Naive thymus-derived CD4-positive, alpha-beta T cell (primary cell): ENCODE data around the gene NR0B2. TPM values are rescaled to one million over a fixed set of nuclear protein-coding genes. Genes with fewer than 3 reads are reported as not detected.

Source experiments
- ATAC-seq: fragments of 150-1000 bp; cut with Tn5 transposase; 2 replicates; pipeline ENCODE4 v1.10.0; 2021; ENCODE audit warnings: mild to moderate bottlenecking, moderate library complexity
- CTCF ChIA-PET: fragments of 350-600 bp; sonication (Branson Sonifier 250); formaldehyde crosslinking; loops from one replicate; lab custom pipeline; 2021; ENCODE audit warnings: antibody characterized with exemption; lab: Charles Lee
- POLR2A ChIA-PET: fragments of 350-600 bp; sonication (Branson Sonifier 250); formaldehyde crosslinking; loops from one replicate; lab custom pipeline; 2021; ENCODE audit warnings: antibody characterized with exemption, inconsistent platforms; lab: Charles Lee
- DNase-seq, 9 donors: peaks; one replicate each; pipeline versions ENCODE4 v3.0.0 to v3.0.0-alpha.2; 2020 to 2022; ENCODE audit warnings: mixed read lengths in 1 of 9
- H3K27ac ChIP-seq: one replicate; pipeline ENCODE4 v1.7.0; 2013; ENCODE audit warnings: mild to moderate bottlenecking, low read depth, low read length, moderate library complexity
- H3K27me3 ChIP-seq, 2 donors: one replicate each; pipeline ENCODE4 v1.7.0; 2013; ENCODE audit warnings: low read length in 2 of 2, mild to moderate bottlenecking in 2 of 2, moderate library complexity in 2 of 2; ENCODE audit not compliant: control insufficient read depth in 2 of 2, insufficient read depth in 2 of 2
- H3K36me3 ChIP-seq, 3 experiments: 1 replicate in 2 of 3; 2 replicates in 1 of 3; pipeline ENCODE4 v1.7.0; 2013; ENCODE audit warnings: low read length in 3 of 3, mild to moderate bottlenecking in 3 of 3, moderate library complexity in 1 of 3; ENCODE audit not compliant: insufficient read depth in 3 of 3, control insufficient read depth in 2 of 3
- H3K4me1 ChIP-seq, 2 donors: one replicate each; pipeline ENCODE4 v1.7.0; 2013; ENCODE audit warnings: low read length in 2 of 2, mild to moderate bottlenecking in 2 of 2, moderate library complexity in 1 of 2; ENCODE audit not compliant: control insufficient read depth in 2 of 2, insufficient read depth in 2 of 2
- H3K4me3 ChIP-seq: 2 replicates; pipeline ENCODE4 v1.7.0; 2013; ENCODE audit warnings: mild to moderate bottlenecking, low read length
- H3K9me3 ChIP-seq, 3 experiments: 1 replicate in 2 of 3; 2 replicates in 1 of 3; pipeline ENCODE4 v1.7.0; 2013; ENCODE audit warnings: low read length in 3 of 3; ENCODE audit not compliant: control insufficient read depth in 2 of 3
- H3K27ac Mint-ChIP-seq, 9 donors: one replicate each; pipeline ENCODE4 v1.8.0; 2020 to 2022; ENCODE audit warnings: mixed read lengths in 9 of 9, mild to moderate bottlenecking in 8 of 9, moderate library complexity in 5 of 9, inconsistent platforms in 2 of 9
- H3K27me3 Mint-ChIP-seq, 5 donors: one replicate each; pipeline ENCODE4 v1.8.0; 2021 to 2022; ENCODE audit warnings: mixed read lengths in 5 of 5, mild to moderate bottlenecking in 1 of 5
- H3K36me3 Mint-ChIP-seq, 5 donors: one replicate each; pipeline ENCODE4 v1.8.0; 2020 to 2022; ENCODE audit warnings: mixed read lengths in 5 of 5, mild to moderate bottlenecking in 3 of 5, inconsistent platforms in 1 of 5
- H3K4me1 Mint-ChIP-seq, 7 donors: one replicate each; pipeline ENCODE4 v1.8.0; 2020 to 2022; ENCODE audit warnings: mixed read lengths in 7 of 7, mild to moderate bottlenecking in 3 of 7, inconsistent platforms in 1 of 7
- H3K4me3 Mint-ChIP-seq, 10 donors: one replicate each; pipeline ENCODE4 v1.8.0; 2020 to 2022; ENCODE audit warnings: mild to moderate bottlenecking in 10 of 10, mixed read lengths in 10 of 10, moderate library complexity in 6 of 10, inconsistent platforms in 2 of 10
- H3K9me3 Mint-ChIP-seq, 11 donors: one replicate each; pipeline ENCODE4 v1.8.0; 2020 to 2022; ENCODE audit warnings: mixed read lengths in 11 of 11, mild to moderate bottlenecking in 4 of 11, inconsistent platforms in 1 of 11, moderate library complexity in 1 of 11
- intact Hi-C, 2 donors: fragments of 100-400 bp; cut with micrococcal nuclease; formaldehyde crosslinking; loops; one replicate each; pipeline ENCODE4 v1.15.1; 2023
- polyA plus RNA-seq, 2 donors: library from polyadenylated mRNA; unstranded; fragments of 300-500 nt; fragmentation: Illumina TruSeq; gene quantifications; one replicate each; pipeline ENCODE4 v1.2.3, GENCODE V29; 2021
- total RNA-seq, 6 experiments: library from RNA in 5 of 6; stranded (reverse) in 5 of 6; gene quantifications; 1 replicate in 5 of 6; 2 replicates in 1 of 6; pipeline ENCODE4 v1.2.3 and lab custom pipeline; 2021 to 2026

The NR0B2 gene
- total and polyA plus RNA-seq, 7 experiments from 2014 or later = not detected

DNA sequence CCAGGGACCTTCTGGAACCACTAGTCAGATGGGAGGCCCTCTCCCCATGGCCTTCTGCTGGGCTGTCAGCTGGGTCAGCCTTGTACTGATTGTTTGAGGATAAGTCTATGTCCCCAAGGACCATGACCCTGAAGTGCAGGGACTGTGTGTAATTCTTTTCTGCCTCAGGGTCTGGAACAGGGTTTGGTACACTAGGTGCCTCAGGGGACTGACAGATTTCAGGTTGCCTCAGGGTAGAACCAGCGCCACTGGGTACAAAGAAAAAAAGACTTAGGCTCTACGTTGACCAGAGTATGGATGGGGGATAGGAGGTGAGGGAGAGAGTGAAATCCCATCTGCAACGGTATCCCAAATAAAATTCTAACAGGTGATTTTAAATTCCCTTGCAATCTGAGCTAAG, 43.5 kb upstream of the NR0B2 start:
- no peak for ATAC-seq
- Histone ChIP-seq H3K9me3 (no peaks in the 10 kb centered on the region), H3K27me3 (peaks cover 0 to 6% of the 10 kb centered on the region in 2 donors), H3K27ac (no peak overlapping the region), H3K36me3 (no peaks in the 10 kb centered on the region), H3K4me1 (peaks cover 6 to 8% of the 10 kb centered on the region in 2 donors), H3K4me3 (no peak overlapping the region)
- Mint-ChIP-seq H3K4me3 (peak overlapping the region in 3 of 10 donors; percentile 25 to 48 (median 26)), H3K4me1 (peaks cover 5 to 11% (median 6%) of the 10 kb centered on the region in 7 donors), H3K27me3 (peaks cover 3 to 58% (median 10%) of the 10 kb centered on the region in 5 donors), H3K27ac (no peak overlapping the region), H3K36me3 (peaks cover 0 to 23% (median 18%) of the 10 kb centered on the region in 5 donors), H3K9me3 (peaks cover 0 to 3% (median 0%) of the 10 kb centered on the region in 11 donors)
- ChIA-PET CTCF (interaction anchor here (0.6 kb wide), 1 partner anchor 135 kb away, joined by 3 read pairs; no protein-coding TSS in a partner anchor), POLR2A (interaction anchor here (0.6 kb wide), 1 partner anchor 1548 kb away, joined by 3 read pairs; the partner anchor contains the start of gene RCC1)
- no peak for DNase-seq
- intact Hi-C loops = no loop called here

DNA sequence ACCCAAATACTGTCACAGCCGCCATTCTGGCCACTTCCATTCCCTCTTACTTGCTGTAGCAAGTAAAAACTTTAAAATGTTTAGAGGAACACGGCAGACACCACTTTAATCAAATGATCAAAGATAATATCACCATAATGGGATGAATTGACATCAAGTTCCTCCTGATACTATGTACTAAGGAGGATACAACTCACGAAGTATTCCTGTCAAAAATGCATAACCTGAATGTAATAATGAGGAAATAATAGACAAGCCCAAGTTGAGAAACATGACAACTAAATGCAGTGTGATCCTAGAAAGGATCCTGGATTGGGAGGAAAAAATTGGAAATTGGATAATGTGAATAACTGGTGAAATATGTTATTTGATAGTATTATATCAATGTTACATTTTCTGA, 42.5 kb upstream of the NR0B2 start:
- CTCF ChIA-PET = no interaction called here
- H3K4me3 Mint-ChIP-seq = no peak overlapping the region
- peaks cover 0 to 3% (median 0%) of the 10 kb centered on the region in 11 donors for H3K9me3 Mint-ChIP-seq
- H3K36me3 Mint-ChIP-seq = peaks cover 0 to 26% (median 19%) of the 10 kb centered on the region in 5 donors
- no peak for ATAC-seq
- H3K4me1 Mint-ChIP-seq = peaks cover 5 to 11% (median 6%) of the 10 kb centered on the region in 7 donors
- POLR2A ChIA-PET = no interaction called here
- intact Hi-C loops = no loop called here
- H3K9me3 ChIP-seq = no peaks in the 10 kb centered on the region
- H3K4me3 ChIP-seq = no peak overlapping the region
- DNase-seq = no peak
- no peak overlapping the region for H3K27ac ChIP-seq
- H3K27me3 Mint-ChIP-seq = peaks cover 0 to 48% (median 4%) of the 10 kb centered on the region in 5 donors
- H3K27me3 ChIP-seq = peaks cover 0 to 6% of the 10 kb centered on the region in 2 donors
- H3K4me1 ChIP-seq = peaks cover 6 to 8% of the 10 kb centered on the region in 2 donors
- no peak overlapping the region for H3K27ac Mint-ChIP-seq
- peaks cover 0 to 5% (median 0%) of the 10 kb centered on the region in 3 experiments for H3K36me3 ChIP-seq

DNA sequence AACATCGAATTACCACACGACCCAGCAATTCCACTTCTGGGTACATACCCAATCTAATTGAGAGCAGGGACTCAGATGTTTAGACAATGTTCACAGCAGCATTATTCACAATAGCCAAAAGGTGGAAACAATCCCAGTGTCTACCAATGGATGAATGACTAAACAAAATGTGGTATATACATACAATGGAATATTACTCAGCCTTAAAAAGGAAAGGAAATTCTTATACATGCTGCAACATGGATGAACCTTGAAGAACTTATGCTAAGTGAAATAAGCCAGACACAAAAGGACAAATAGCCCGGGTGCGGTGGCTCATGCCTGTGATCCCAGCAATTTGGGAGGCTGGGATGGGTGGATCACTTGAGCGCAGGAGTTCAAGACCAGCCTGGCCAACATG, 39.6 kb upstream of the NR0B2 start:
- no peak for DNase-seq
- H3K36me3 Mint-ChIP-seq = peaks cover 0 to 29% (median 24%) of the 10 kb centered on the region in 5 donors
- H3K9me3 Mint-ChIP-seq = peaks cover 0 to 3% (median 0%) of the 10 kb centered on the region in 11 donors
- ChIA-PET POLR2A (no interaction called here), CTCF (no interaction called here)
- peaks cover 0 to 6% of the 10 kb centered on the region in 2 donors for H3K27me3 ChIP-seq
- no peak overlapping the region for H3K27ac Mint-ChIP-seq
- H3K36me3 ChIP-seq = peaks cover 0 to 10% (median 0%) of the 10 kb centered on the region in 3 experiments
- no peaks in the 10 kb centered on the region for H3K4me1 ChIP-seq
- ATAC-seq = no peak
- no peak overlapping the region for H3K4me3 ChIP-seq
- H3K27ac ChIP-seq = no peak overlapping the region
- H3K4me3 Mint-ChIP-seq = no peak overlapping the region
- intact Hi-C loops = no loop called here
- H3K4me1 Mint-ChIP-seq = peaks cover 0 to 3% (median 0%) of the 10 kb centered on the region in 7 donors
- no peaks in the 10 kb centered on the region for H3K9me3 ChIP-seq
- peaks cover 0 to 22% (median under 1%) of the 10 kb centered on the region in 5 donors for H3K27me3 Mint-ChIP-seq

DNA sequence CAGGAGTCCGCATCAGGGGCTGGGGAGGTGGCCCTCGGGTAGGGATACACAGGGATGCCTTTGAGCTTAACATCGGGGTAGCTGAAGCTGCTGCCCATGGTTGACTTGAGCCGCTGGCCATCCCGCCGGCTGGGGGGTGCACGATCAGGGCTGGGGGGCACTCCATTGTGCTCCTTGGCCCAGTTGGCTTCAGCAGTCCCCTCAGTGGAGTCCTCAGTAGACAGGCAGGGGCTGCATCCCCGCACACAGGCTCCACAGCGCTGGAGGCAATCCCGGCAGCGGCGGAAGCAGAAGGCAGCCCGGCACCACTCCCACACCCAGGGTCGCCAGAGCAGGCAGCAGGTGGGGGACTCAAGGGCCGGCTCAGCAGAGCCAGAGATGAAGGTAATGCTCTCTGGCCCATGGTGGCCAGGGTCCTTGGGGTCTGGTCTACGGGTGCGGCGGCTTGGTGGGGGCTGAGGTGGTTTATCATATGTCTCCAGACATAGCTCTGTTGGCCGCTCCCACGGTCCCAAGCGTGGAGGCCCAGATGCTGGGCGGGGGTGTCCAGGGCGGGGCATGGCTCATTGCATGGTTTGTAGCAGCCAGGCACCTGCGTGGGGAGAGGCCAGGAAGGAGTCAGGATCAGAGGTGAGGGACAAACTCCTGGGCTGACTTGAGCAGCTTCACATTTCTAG, 38.2 kb upstream of the NR0B2 start:
- Mint-ChIP-seq H3K27ac (no peak overlapping the region), H3K9me3 (peaks cover 0 to 3% (median 0%) of the 10 kb centered on the region in 11 donors), H3K4me3 (no peak overlapping the region), H3K27me3 (peaks cover 0 to 16% (median 0%) of the 10 kb centered on the region in 5 donors), H3K36me3 (peaks cover under 1 to 26% (median 24%) of the 10 kb centered on the region in 5 donors), H3K4me1 (peaks cover 0 to 3% (median 0%) of the 10 kb centered on the region in 7 donors)
- ATAC-seq (no peak), DNase-seq (no peak)
- H3K36me3 ChIP-seq = peaks cover 0 to 15% (median 0%) of the 10 kb centered on the region in 3 experiments
- CTCF ChIA-PET = no interaction called here
- no peak overlapping the region for H3K27ac ChIP-seq
- POLR2A ChIA-PET = no interaction called here
- H3K4me3 ChIP-seq = no peak overlapping the region
- H3K4me1 ChIP-seq = no peaks in the 10 kb centered on the region
- intact Hi-C loops = no loop called here
- peaks cover 0 to 6% of the 10 kb centered on the region in 2 donors for H3K27me3 ChIP-seq
- H3K9me3 ChIP-seq = no peaks in the 10 kb centered on the region

DNA sequence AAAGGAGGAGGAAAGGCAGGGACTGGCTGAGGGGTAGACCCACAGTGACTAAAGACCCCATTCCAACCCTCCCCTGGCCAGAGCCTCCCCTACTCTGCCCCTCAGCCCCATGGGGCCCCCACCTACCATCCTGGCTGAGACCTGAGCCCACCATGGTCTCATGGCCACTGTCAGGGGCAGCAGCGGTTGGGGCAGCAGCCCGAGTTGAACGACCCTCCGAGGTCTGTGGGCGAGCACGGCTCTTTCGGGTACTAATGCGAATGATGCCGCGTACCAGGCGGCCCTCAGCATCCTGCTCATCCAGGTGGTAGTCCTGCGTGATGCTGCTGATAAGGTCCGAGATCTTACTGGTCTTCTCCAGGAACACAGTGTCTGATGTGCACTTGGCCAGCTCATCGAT, 37.4 kb upstream of the NR0B2 start:
- no peak overlapping the region for H3K4me3 ChIP-seq
- CTCF ChIA-PET = no interaction called here

DNA sequence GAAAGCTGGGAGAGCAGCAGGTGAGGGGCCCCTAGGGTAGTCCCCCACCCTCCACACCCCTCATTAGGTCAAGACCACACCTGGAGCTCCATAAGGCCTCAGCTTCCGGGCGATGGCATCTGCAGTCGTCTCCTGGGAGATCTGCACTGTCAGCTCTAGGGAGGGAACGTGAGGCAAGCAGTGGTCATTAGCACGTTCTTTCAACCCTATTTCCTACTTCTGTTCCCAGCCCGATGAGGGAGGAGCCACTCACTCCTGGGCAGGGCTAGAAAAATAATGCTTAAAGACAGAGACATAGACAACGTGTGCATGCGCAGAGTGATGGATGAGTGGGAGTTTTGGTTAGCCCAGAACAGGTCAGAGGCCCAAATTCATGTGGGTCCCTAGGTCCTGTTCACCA, 36.8 kb upstream of the NR0B2 start:
- H3K9me3 ChIP-seq = no peaks in the 10 kb centered on the region
- Mint-ChIP-seq H3K27me3 (peaks cover 0 to 7% (median 0%) of the 10 kb centered on the region in 5 donors), H3K9me3 (no peaks in the 10 kb centered on the region), H3K36me3 (peaks cover 5 to 20% (median 17%) of the 10 kb centered on the region in 5 donors), H3K4me1 (peaks cover 0 to 3% (median 0%) of the 10 kb centered on the region in 7 donors), H3K4me3 (no peak overlapping the region), H3K27ac (no peak overlapping the region)
- ChIA-PET CTCF (no interaction called here), POLR2A (no interaction called here)
- no peaks in the 10 kb centered on the region for H3K4me1 ChIP-seq
- H3K27me3 ChIP-seq = no peaks in the 10 kb centered on the region
- intact Hi-C loops = no loop called here
- ATAC-seq (no peak), DNase-seq (no peak)
- H3K4me3 ChIP-seq = no peak overlapping the region
- H3K36me3 ChIP-seq = peaks cover 0 to 28% (median 0%) of the 10 kb centered on the region in 3 experiments
- no peak overlapping the region for H3K27ac ChIP-seq

More for the DNA sequence above, 37.4 kb upstream of the NR0B2 start:
- POLR2A ChIA-PET = no interaction called here
- Mint-ChIP-seq H3K9me3 (peaks cover 0 to 3% (median 0%) of the 10 kb centered on the region in 11 donors), H3K27ac (no peak overlapping the region), H3K4me3 (peak overlapping the region in 1 of 10 donors; percentile 4), H3K36me3 (peaks cover 2 to 21% (median 18%) of the 10 kb centered on the region in 5 donors), H3K27me3 (peaks cover 0 to 12% (median 0%) of the 10 kb centered on the region in 5 donors), H3K4me1 (peaks cover 0 to 3% (median 0%) of the 10 kb centered on the region in 7 donors)
- DNase-seq (no peak), ATAC-seq (no peak)
- H3K4me1 ChIP-seq = no peaks in the 10 kb centered on the region
- peaks cover 0 to 4% of the 10 kb centered on the region in 2 donors for H3K27me3 ChIP-seq
- no peak overlapping the region for H3K27ac ChIP-seq
- H3K9me3 ChIP-seq = no peaks in the 10 kb centered on the region
- H3K36me3 ChIP-seq = peaks cover 0 to 22% (median 0%) of the 10 kb centered on the region in 3 experiments
- intact Hi-C loops = no loop called here
